ENCODE measurements around the gene NMRK2. TPM values are rescaled to one million over a fixed set of nuclear protein-coding genes. Genes with fewer than 3 reads are reported as not detected.
"Not testable (repeated sequence)": the region's sequence is repeated elsewhere in the genome, so short reads cannot be mapped to it uniquely, and the experiment has no call there.

Gene NMRK2
- total and polyA plus RNA-seq, 2 experiments from 2014 or later = 0.95 TPM; not detected in 1

DNA sequence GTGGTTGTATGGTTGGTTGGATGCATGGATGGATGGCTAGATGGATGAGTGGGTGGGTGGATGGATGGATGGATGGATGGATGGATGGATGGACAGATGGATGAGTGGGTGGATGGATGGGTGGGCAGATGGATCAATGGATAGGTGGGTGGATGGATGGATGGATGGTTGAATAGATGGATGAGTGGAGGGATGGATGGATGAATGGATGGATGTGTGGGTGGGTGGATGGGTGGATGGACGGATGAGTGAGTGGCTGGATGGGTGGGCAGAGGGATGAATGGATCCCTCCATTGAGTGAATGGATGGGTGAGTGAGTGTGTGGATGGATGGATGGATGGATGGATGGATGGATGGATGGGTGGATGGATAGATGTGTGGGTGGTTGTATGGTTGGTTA lies 9.0 kb upstream of the NMRK2 start:
- H3K79me2 ChIP-seq = no peaks in the 10 kb centered on the region
- H4K20me1 ChIP-seq (ENCODE audit: insufficient read depth, poor library complexity, severe bottlenecking) = no peaks in the 10 kb centered on the region
- no peaks in the 10 kb centered on the region for H3K36me3 ChIP-seq (replicated peaks; ENCODE audit: insufficient read depth, low read depth)
- no peak overlapping the region for H3K4me2 ChIP-seq
- H3K9me3 ChIP-seq (ENCODE audit: low read depth) = no peaks in the 10 kb centered on the region
- no peak for DNase-seq (ENCODE audit: low spot score)
- H3K27ac ChIP-seq = no peak overlapping the region
- WGBS (ENCODE audit: low lambda C conversion rate, missing lambda C conversion rate) = 67% methylated on average over 1 of the region's 1 CpG
- H3K4me1 ChIP-seq (ENCODE audit: insufficient read depth) = no peaks in the 10 kb centered on the region
- H2AFZ ChIP-seq = no peak overlapping the region
- TF ChIP-seq EZH2 (IDR thresholded peaks at IDR 0.05; ENCODE audit: borderline replicate concordance) (no peak), EZH2phosphoT487 (IDR thresholded peaks at IDR 0.05; ENCODE audit: low read depth, severe bottlenecking, unreplicated experiment) (no peak)
- TF ChIP-seq, protein P1, sequence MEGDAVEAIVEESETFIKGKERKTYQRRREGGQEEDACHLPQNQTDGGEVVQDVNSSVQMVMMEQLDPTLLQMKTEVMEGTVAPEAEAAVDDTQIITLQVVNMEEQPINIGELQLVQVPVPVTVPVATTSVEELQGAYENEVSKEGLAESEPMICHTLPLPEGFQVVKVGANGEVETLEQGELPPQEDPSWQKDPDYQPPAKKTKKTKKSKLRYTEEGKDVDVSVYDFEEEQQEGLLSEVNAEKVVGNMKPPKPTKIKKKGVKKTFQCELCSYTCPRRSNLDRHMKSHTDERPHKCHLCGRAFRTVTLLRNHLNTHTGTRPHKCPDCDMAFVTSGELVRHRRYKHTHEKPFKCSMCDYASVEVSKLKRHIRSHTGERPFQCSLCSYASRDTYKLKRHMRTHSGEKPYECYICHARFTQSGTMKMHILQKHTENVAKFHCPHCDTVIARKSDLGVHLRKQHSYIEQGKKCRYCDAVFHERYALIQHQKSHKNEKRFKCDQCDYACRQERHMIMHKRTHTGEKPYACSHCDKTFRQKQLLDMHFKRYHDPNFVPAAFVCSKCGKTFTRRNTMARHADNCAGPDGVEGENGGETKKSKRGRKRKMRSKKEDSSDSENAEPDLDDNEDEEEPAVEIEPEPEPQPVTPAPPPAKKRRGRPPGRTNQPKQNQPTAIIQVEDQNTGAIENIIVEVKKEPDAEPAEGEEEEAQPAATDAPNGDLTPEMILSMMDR (IDR thresholded peaks at IDR 0.05; ENCODE audit: poor library complexity) = no peak
- H3K4me3 ChIP-seq = no peak overlapping the region
- no peaks in the 10 kb centered on the region for H3K27me3 ChIP-seq
- no peaks in the 10 kb centered on the region for H3K9me2 ChIP-seq (replicated peaks; ENCODE audit: insufficient read depth)

DNA sequence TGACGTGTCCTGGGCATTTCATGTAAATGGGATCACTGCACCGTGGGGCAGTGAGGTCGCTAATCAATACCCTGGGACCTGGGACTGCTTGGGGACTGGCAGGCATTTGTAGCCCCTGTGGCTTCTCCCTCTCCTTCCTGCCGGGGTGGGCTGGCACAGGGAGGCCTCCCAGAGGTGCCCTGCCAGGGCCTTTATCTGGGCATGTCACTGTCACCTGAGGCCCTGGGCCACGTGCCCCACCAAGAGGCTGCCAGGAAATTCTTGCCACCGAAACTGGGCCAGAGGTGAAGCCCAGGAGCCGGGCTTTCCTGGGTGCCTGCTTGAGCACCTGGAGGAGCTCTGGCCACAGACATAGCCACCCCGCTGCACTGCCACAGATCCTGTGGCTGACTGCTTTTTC lies 1.8 kb upstream of the NMRK2 start:
- no peak for DNase-seq (ENCODE audit: low spot score)
- no peaks in the 10 kb centered on the region for H3K9me3 ChIP-seq (ENCODE audit: low read depth)
- H3K27me3 ChIP-seq = peaks cover 29% of the 10 kb centered on the region
- WGBS (ENCODE audit: low lambda C conversion rate, missing lambda C conversion rate) = 87% methylated on average over 8 of the region's 8 CpGs
- H3K4me2 ChIP-seq = no peak overlapping the region
- H3K27ac ChIP-seq = no peak overlapping the region
- H3K79me2 ChIP-seq = no peaks in the 10 kb centered on the region
- H3K4me1 ChIP-seq (ENCODE audit: insufficient read depth) = no peaks in the 10 kb centered on the region
- H4K20me1 ChIP-seq (ENCODE audit: insufficient read depth, poor library complexity, severe bottlenecking) = no peaks in the 10 kb centered on the region
- no peak overlapping the region for H3K4me3 ChIP-seq
- TF ChIP-seq EZH2phosphoT487 (IDR thresholded peaks at IDR 0.05; ENCODE audit: low read depth, severe bottlenecking, unreplicated experiment) = no peak
- TF ChIP-seq, protein P1 (IDR thresholded peaks at IDR 0.05; ENCODE audit: poor library complexity) = no peak
- TF ChIP-seq EZH2 (IDR thresholded peaks at IDR 0.05; ENCODE audit: borderline replicate concordance) = no peak
- H3K9me2 ChIP-seq (replicated peaks; ENCODE audit: insufficient read depth) = no peaks in the 10 kb centered on the region
- no peak overlapping the region for H2AFZ ChIP-seq
- no peaks in the 10 kb centered on the region for H3K36me3 ChIP-seq (replicated peaks; ENCODE audit: insufficient read depth, low read depth)

DNA sequence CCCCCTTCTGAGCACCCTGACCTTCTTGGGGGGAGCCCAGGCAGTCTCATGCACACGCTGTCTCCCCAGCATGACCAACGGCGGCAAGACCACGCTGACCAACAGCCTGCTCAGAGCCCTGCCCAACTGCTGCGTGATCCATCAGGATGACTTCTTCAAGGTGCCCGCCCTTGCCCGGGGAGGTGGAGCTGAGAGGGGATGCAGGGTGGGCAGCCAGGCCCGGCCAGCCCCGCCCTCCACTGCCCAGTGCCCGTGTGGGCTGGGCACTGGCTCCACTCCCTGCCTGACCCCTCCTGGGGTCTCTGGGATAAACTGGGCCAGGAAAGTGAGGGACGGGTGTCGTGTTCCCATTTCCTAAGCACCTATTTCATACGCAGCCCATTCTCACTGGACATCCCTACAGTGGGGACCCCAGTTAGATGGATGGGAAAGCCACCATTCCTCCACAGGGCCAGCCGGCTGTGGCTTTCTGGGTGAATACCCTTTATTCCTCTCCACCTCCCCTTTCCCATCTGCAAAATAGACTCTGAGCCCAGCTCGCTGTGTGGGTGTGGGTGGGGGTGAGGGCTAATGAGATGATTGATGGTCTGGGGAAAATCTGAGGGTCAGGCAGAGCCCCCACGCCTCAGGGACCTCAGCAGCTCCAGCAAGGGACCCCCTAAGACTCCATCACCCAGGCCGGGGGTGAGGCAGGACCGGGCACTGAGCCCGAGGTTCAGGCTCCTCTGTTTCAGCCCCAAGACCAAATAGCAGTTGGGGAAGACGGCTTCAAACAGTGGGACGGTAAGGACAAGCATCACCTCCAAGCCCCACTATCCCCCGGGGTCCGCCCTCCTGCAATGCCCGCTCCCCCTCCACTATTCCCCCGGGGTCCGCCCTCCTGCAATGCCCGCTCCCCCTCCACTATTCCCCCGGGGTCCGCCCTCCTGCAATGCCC lies 3.9 kb downstream of the NMRK2 start:
- Histone ChIP-seq H3K79me2 (no peaks in the 10 kb centered on the region), H3K9me2 (replicated peaks; ENCODE audit: insufficient read depth) (no peaks in the 10 kb centered on the region), H3K4me3 (no peak overlapping the region), H3K9me3 (ENCODE audit: low read depth) (no peaks in the 10 kb centered on the region), H3K27ac (no peak overlapping the region), H3K4me2 (no peak overlapping the region), H3K27me3 (peaks cover 26% of the 10 kb centered on the region), H2AFZ (no peak overlapping the region), H4K20me1 (ENCODE audit: insufficient read depth, poor library complexity, severe bottlenecking) (no peaks in the 10 kb centered on the region), H3K36me3 (replicated peaks; ENCODE audit: insufficient read depth, low read depth) (no peaks in the 10 kb centered on the region), H3K4me1 (ENCODE audit: insufficient read depth) (no peaks in the 10 kb centered on the region)
- TF ChIP-seq, protein P1 (IDR thresholded peaks at IDR 0.05; ENCODE audit: poor library complexity) = no peak
- TF ChIP-seq EZH2phosphoT487 (IDR thresholded peaks at IDR 0.05; ENCODE audit: low read depth, severe bottlenecking, unreplicated experiment) = no peak
- no peak for TF ChIP-seq EZH2 (IDR thresholded peaks at IDR 0.05; ENCODE audit: borderline replicate concordance)
- DNase-seq (ENCODE audit: low spot score) = no peak
- WGBS (ENCODE audit: low lambda C conversion rate, missing lambda C conversion rate) = 90% methylated on average over 19 of the region's 29 CpGs

DNA sequence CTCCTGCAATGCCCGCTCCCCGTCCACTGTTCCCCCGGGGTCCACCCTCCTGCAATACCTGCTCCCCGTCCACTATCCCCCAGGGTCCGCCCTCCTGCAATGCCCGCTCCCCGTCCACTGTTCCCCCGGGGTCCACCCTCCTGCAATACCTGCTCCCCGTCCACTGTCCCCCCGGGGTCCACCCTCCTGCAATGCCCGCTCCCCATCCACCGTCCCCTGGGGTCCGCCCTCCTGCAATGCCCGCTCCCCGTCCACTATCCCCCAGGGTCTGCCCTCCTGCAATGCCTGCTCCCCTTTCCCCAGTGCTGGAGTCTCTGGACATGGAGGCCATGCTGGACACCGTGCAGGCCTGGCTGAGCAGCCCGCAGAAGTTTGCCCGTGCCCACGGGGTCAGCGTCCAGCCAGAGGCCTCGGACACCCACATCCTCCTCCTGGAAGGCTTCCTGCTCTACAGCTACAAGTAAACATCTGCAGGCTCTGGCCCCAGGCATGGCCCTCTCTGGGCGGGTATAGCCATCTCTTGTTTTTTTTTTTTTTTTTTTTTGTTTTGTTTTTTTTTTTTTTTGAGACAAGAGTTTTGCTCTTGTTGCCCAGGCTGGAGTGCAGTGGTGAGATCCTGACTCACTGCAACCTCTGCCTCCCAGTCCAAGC lies 5.6 kb downstream of the NMRK2 start:
- not testable (repeated sequence) for H3K36me3 ChIP-seq (replicated peaks; ENCODE audit: insufficient read depth, low read depth); H3K9me3 ChIP-seq (ENCODE audit: low read depth); H3K27ac ChIP-seq; H3K9me2 ChIP-seq (replicated peaks; ENCODE audit: insufficient read depth); H2AFZ ChIP-seq; H3K4me2 ChIP-seq; H3K4me1 ChIP-seq (ENCODE audit: insufficient read depth); H3K79me2 ChIP-seq; H4K20me1 ChIP-seq (ENCODE audit: insufficient read depth, poor library complexity, severe bottlenecking); H3K4me3 ChIP-seq; DNase-seq (ENCODE audit: low spot score)
- 95% methylated on average over 8 of the region's 22 CpGs for WGBS (ENCODE audit: low lambda C conversion rate, missing lambda C conversion rate)
- H3K27me3 ChIP-seq = peaks cover 14% of the 10 kb centered on the region
